Activated CD8-positive, alpha-beta memory T cell treated with anti-CD3 and anti-CD28 coated beads, Interleukin-2, amount 50 U/mL, for 24 hours (primary cell): ENCODE measurements around the gene HIP1.
"Not testable (repeated sequence)": the region's sequence is repeated elsewhere in the genome, so short reads cannot be mapped to it uniquely, and the experiment has no call there.

Experiments used
- DNase-seq: peaks from one replicate; pipeline ENCODE4 v3.0.0-alpha.2; 2020; ENCODE audit errors: extremely low read depth

Gene HIP1

DNA sequence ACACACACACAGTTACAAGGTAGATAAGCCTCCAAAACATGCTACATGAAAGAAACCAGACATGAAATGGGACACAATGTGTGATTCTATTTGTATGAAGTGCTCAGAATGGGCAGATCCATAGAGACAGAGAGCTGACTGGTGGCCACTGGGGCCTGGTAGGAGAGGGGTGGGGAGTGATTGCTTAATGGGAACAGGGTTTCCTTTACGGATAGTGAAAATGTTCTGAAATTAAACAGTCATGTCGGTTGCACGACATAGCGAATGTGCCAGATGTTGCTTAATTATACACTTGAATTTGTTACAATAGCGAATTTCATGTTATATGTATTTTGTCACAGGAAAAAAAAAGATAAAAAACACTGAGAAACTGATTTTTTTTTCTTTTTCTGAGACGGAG is 124.3 kb downstream of the HIP1 start:
- no peak for DNase-seq

GRCh38 chr7:75613351-75613750 is 125.4 kb downstream of the HIP1 start:
- DNase-seq: no peak

DNA sequence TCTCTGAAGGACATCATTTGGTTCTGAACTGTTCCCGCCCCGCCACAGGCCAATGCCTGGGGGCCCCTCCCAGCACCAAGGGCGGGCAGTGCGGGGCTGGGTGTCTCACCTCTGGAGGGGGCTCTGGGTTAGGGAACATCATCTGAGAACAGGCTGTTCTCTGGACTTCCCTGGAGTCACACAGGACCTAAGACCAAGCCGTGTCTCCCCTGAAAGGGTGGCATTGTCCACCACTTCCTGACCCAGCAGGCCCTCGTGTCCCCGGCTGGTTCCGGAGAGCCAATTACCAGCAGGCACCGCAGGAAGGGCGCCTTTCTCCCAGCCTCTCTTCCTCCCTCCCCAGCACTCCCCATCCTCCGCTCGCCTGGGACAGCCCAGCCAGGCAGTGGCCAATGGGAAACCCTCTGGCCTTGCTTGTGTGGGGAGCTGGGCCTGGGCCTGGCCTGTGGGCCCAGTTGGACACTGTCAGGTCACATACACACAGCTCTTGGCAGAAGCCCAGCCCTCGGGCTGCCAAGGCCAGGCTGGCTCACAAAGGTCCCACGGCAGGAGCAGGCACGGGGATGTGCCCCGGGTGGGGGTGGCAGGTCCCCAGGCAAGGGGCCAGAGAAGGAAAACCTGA is 127.1 kb downstream of the HIP1 start:
- DNase-seq: no peak

GRCh38 chr7:75609416-75609815 is 129.3 kb downstream of the HIP1 start:
- not testable (repeated sequence) for DNase-seq

DNA sequence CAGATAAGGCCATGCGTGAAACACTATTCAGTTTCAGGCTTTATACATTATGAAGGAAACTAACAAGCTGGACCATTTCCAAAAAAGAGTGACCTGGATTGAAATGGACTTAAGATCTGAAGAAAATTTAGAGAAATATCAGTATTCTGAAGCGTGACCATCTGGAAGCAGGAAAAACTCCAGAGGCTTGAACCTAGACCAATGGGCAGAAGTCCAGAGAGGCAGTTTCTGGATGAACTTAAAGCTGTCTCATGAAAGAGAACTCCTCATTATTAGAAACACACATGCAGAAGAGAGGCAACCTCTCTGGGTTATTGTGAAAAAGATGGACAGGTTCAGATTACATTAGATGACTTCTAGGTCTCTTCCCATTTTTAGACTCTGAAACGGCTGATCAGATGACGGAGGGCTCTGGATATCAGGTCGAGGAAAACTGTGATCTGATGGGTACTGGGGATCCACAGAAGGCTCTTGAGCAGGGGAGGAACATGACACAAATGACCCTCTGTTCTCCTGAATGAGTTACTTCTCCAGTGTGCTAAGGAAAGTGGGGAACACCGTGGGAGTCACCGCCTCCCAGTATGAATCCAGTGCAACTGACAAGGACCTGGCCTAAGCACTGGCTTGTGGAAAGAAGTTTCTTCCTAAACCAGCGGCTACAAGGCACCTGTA is 130.2 kb downstream of the HIP1 start:
- DNase-seq: no peak

DNA sequence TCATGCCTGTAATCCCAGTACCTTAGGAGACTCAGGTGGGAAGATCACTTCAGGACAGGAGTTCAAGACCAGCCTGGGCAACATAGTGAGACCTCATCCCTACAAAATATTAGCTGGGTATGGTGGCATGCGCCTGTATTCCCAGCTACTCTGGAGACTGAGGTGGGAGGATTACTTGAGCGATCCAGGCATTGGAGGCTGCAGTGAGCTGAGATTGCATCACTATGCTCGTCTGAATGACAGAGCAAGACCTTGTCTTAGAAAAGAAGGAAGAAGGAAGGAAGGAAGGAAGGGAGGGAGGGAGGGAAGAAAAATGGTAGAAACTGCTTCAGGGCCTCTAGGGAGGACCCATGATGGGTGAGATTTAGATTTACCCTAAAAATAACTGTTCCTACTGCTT is 134.3 kb downstream of the HIP1 start:
- no peak for DNase-seq

- not testable (repeated sequence) for DNase-seq
Observed at GRCh38 chr7:75602831-75603230, 135.9 kb downstream of the HIP1 start.

GRCh38 chr7:75601539-75601938 is 137.2 kb downstream of the HIP1 start:
- no peak for DNase-seq

DNA sequence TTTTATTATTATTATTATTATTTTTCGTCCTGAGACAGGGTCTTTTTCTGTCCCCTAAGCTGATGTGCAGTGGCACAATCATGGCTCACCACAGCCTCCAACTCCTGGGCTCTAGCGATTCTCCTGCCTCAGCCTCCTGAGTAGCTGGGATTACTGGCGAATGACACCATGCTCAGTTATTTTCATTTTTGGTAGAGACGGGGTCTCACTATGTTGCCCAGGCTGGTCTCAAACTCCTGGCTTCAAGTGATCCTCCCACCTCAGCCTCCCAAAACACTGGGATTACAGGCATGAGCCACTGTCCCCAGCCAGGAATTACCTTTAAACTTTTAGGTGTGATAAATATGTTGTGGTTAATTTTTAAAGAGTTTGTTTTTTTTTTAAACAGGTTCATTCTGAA is 138.0 kb downstream of the HIP1 start:
- not testable (repeated sequence) for DNase-seq

GRCh38 chr7:75599244-75599781 is 139.4 kb downstream of the HIP1 start:
- no peak for DNase-seq

DNA sequence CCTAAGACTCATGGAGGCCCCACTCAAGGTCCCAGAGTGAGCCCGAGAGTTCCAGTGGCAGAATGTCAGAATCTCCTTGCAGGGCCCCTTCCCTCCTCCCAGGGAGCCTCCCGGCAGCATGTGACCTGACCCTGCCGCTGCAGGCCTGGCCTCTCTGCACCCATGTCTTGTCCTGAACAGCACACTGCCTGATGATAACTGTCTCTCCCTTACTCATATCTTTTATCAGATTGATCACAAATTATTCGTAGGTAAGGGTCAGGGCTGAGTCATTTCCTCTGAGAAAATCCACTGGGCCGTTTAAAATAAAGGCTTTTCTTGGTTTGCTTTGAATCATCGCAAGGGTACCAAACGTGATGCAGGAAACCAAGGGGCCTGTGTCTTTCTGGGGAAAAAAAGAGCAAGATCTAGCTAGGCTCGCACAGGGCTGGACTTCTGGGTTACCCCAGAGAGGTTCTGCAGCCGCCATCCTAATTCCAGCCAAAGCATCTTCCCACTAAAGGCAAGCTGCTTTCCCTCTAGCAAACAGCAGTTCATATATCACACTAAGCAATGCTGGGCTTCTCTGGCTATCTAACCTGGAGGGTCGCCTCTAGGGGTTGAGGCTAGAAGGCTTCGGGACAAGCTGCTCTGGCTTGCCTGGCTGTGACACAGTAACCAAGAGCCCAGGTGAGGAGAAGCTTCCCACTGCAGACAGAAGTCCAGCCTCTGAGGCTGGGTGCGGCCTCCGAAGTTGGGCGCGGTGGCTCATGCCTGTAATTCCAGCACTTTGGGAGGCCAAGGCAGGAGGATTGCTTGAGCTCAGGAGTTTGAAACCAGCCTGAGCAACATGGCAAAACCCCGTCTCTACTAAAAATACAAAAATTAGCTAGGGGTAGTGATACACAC is 141.8 kb downstream of the HIP1 start:
- no peak for DNase-seq

GRCh38 chr7:75595766-75596165 is 143.0 kb downstream of the HIP1 start:
- no peak for DNase-seq

GRCh38 chr7:75593500-75594184 is 145.1 kb downstream of the HIP1 start:
- DNase-seq: not testable (repeated sequence)

DNA sequence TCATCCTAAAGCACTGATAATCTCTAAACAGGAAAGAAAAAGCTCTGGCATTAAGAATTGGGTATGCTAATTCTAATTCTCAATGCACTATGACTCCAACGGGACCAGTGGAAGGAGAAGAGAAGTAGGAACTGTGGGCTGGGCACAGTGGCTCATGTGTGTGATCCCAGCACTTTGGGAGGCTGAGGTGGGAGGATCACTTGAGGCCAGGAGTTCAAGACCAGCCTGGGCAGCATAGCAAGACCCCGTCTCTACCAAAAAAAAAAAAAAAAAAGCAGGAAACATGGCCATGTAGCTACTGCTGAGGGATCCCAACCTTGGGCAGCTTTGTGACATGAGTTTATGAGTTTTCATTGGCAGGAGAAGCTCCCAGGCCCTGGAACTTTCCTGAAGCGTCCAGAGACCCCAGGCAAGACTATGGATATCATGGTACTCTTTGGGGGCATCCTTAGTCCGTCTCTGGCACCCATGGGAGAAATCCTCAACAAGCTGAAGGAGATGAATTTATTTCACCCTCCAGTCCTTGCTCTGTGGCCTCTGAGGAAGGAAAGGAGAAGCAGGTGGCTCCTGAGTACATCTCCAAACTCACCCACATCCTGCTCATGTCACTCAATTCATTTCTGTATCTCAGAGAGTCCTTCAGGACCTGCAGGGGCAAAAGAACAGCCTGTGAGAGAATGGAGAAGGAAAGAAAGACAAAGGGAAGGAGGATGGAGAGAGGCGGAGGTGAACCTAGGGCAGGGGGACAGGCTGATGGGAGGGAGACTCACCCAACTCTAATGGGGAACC is 147.1 kb downstream of the HIP1 start:
- DNase-seq: no peak

DNA sequence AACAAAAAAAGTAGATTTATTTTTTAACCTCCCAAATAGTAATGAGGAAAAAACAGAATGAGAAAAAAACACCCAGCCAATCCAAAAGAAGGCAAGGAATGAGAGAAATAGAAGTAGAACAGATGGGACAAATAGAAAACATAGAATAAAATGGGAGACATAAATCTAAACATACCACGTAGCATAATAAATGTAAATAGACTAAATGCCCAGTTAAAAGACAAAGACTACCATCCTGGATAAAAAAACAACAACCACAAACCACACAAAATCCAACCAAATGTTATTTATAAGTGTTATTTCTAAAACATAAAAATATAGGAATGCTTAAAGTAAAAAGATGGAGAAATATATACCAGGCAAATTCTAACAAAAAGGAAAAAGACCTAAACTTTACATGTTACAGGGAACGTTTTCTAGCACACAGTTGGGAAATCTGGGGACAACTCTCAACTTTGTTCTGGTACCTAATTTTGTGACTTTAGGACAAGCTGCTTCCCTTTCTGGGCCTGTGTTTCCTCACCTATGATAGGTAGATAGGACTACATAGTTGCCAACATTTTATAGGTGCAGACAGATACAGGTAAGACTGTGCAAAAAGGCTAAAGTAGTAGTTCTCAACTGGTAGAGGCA is 148.3 kb downstream of the HIP1 start:
- DNase-seq: no peak

DNA sequence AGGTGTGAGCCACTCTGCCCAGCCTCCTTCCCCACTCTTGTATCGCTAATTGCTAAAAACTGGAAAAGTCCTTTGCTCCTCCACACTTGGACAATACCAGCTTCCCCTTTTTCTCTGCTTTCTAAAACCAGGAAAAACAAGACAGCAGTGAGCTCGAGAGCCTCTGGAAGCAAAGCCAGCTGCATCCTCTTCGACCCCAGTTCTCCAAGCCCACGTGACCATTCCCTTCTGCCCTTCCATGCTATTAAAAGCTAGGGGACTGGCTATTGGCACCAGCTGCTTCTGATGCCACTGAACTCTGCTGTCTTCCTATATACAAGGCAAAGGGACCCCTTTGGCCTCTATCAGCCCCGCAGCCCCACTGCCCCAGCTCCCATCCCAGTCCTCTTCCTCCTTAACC is 154.4 kb downstream of the HIP1 start:
- no peak for DNase-seq

- DNase-seq: no peak
Observed at GRCh38 chr7:75583255-75583654, 155.5 kb downstream of the HIP1 start.

GRCh38 chr7:75579899-75580298 is 158.8 kb downstream of the HIP1 start:
- no peak for DNase-seq

DNA sequence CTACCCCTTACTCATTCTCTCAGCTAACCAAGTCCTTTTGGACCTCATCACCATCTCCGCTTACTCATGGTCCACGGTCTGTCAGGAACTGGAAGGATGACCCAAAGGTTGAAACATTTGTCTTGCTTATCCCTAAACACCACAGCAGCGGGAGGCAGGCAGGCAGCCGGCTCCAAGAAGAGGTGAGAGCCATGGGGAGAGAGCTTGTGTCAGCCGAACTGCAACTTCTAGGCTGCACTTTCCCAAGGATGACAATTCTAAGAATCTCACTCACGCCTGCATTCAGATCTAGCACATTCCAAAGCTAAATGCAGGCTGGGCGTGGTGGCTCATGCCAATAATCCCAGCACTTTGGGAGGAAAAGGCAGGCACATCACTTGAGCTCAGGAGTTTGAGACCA is 160.7 kb downstream of the HIP1 start:
- DNase-seq: no peak

- no peak for DNase-seq
Observed at GRCh38 chr7:75575488-75576121, 163.1 kb downstream of the HIP1 start.
